Measurements from ENCODE around the gene TENM4. TPM values are rescaled to one million over a fixed set of nuclear protein-coding genes. Genes with fewer than 3 reads are reported as not detected.
A peak's percentile ranks its signal among the peaks of the same experiment; 100 is the strongest.

TENM4 gene
- total and polyA plus RNA-seq, 4 donors: 0.02 to 0.33 (median 0.14) TPM

DNA sequence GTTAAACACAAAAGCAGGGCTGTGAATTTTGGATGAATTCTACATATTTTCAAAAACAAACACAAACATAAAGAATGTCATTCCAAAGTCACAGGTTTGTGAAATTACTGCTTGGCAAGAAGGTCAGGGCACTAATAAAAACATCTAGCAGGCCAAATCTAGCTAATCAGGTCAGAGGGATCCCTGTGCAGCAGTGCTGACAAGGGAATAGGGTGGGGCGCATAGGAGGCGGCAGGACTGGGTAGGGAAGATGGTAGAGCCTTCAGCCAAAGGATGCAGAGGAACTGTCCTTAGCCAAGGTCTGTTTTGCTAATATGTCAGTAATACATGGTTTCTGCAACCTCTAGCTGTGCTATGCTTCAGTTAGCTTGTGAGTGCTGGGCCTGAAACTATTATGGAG lies 396.6 kb downstream of the TENM4 start:
- H3K36me3 ChIP-seq (ENCODE audit: control insufficient read depth in 4 of 4, insufficient read depth in 3 of 4, low read depth in 1 of 4, low read length in 3 of 4): no peaks in the 10 kb centered on the region
- WGBS: 85% methylated on average over 2 of the region's 2 CpGs
- no peak overlapping the region for H3K4me3 ChIP-seq (ENCODE audit: low read depth in 1 of 3, low read length in 3 of 3)
- peak overlapping the region in 1 of 2 donors; percentile 86 for H3K27ac ChIP-seq (ENCODE audit: low read depth in 1 of 2, low read length in 2 of 2)
- H3K9ac ChIP-seq (ENCODE audit: low read depth in 1 of 2, low read length in 2 of 2): no peak overlapping the region
- H3K27me3 ChIP-seq (ENCODE audit: control insufficient read depth in 4 of 4, insufficient read depth in 4 of 4, low read length in 3 of 4): no peaks in the 10 kb centered on the region
- no peaks in the 10 kb centered on the region for H3K9me3 ChIP-seq (ENCODE audit: control insufficient read depth in 4 of 4, low read length in 3 of 4)
- DNase-seq (ENCODE audit: low spot score): no peak
- TF ChIP-seq EGR1 (IDR thresholded peaks at IDR 0.05; ENCODE audit: low read depth in 2 of 2): no peak
- TF ChIP-seq TAF1 (conservative IDR thresholded peaks at IDR 0.05): no peak
- no peak for TF ChIP-seq SP1 (IDR thresholded peaks at IDR 0.05)
- TF ChIP-seq NR2F2 (IDR thresholded peaks at IDR 0.05): no peak
- no peak for TF ChIP-seq HNF4A (conservative IDR thresholded peaks at IDR 0.05)
- TF ChIP-seq MAX (IDR thresholded peaks at IDR 0.05): no peak
- TF ChIP-seq JUND (IDR thresholded peaks at IDR 0.05): no peak
- no peak for TF ChIP-seq FOXA1 (IDR thresholded peaks at IDR 0.05)
- no peak for TF ChIP-seq RAD21 (IDR thresholded peaks at IDR 0.05)
- TF ChIP-seq HNF4G (IDR thresholded peaks at IDR 0.05): no peak
- TF ChIP-seq FOXA2 (IDR thresholded peaks at IDR 0.05): no peak
- no peak for TF ChIP-seq GABPA (IDR thresholded peaks at IDR 0.05 in 1 of 2, conservative IDR thresholded peaks at IDR 0.05 in 1 of 2)
- TF ChIP-seq, protein P1, sequence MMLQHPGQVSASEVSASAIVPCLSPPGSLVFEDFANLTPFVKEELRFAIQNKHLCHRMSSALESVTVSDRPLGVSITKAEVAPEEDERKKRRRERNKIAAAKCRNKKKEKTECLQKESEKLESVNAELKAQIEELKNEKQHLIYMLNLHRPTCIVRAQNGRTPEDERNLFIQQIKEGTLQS (IDR thresholded peaks at IDR 0.05): no peak
- TF ChIP-seq RXRA (IDR thresholded peaks at IDR 0.05): no peak
- TF ChIP-seq, protein P2, sequence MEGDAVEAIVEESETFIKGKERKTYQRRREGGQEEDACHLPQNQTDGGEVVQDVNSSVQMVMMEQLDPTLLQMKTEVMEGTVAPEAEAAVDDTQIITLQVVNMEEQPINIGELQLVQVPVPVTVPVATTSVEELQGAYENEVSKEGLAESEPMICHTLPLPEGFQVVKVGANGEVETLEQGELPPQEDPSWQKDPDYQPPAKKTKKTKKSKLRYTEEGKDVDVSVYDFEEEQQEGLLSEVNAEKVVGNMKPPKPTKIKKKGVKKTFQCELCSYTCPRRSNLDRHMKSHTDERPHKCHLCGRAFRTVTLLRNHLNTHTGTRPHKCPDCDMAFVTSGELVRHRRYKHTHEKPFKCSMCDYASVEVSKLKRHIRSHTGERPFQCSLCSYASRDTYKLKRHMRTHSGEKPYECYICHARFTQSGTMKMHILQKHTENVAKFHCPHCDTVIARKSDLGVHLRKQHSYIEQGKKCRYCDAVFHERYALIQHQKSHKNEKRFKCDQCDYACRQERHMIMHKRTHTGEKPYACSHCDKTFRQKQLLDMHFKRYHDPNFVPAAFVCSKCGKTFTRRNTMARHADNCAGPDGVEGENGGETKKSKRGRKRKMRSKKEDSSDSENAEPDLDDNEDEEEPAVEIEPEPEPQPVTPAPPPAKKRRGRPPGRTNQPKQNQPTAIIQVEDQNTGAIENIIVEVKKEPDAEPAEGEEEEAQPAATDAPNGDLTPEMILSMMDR (IDR thresholded peaks at IDR 0.05; ENCODE audit: low read depth, low read length, missing input control): no peak
- no peak for TF ChIP-seq ZBTB33 (IDR thresholded peaks at IDR 0.05)
- TF ChIP-seq, protein P3, sequence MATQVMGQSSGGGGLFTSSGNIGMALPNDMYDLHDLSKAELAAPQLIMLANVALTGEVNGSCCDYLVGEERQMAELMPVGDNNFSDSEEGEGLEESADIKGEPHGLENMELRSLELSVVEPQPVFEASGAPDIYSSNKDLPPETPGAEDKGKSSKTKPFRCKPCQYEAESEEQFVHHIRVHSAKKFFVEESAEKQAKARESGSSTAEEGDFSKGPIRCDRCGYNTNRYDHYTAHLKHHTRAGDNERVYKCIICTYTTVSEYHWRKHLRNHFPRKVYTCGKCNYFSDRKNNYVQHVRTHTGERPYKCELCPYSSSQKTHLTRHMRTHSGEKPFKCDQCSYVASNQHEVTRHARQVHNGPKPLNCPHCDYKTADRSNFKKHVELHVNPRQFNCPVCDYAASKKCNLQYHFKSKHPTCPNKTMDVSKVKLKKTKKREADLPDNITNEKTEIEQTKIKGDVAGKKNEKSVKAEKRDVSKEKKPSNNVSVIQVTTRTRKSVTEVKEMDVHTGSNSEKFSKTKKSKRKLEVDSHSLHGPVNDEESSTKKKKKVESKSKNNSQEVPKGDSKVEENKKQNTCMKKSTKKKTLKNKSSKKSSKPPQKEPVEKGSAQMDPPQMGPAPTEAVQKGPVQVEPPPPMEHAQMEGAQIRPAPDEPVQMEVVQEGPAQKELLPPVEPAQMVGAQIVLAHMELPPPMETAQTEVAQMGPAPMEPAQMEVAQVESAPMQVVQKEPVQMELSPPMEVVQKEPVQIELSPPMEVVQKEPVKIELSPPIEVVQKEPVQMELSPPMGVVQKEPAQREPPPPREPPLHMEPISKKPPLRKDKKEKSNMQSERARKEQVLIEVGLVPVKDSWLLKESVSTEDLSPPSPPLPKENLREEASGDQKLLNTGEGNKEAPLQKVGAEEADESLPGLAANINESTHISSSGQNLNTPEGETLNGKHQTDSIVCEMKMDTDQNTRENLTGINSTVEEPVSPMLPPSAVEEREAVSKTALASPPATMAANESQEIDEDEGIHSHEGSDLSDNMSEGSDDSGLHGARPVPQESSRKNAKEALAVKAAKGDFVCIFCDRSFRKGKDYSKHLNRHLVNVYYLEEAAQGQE (IDR thresholded peaks at IDR 0.05): no peak
- peaks cover 2 to 32% (median 13%) of the 10 kb centered on the region in 4 donors for H3K4me1 ChIP-seq (ENCODE audit: control insufficient read depth in 4 of 4, insufficient read depth in 4 of 4, low read length in 3 of 4)
